Vagina (tissue), 2 donors: Measurements from ENCODE around the gene CRTC3. TPM values are rescaled to one million over a fixed set of nuclear protein-coding genes. Genes with fewer than 3 reads are reported as not detected.

Experiments used
- DNase-seq, 2 donors: peaks; one replicate each; pipeline ENCODE4 v3.0.0-alpha.2; 2017; ENCODE audit errors: extremely low spot score in 2 of 2
- H3K27ac ChIP-seq: fragments of 200-600 bp; sonication (generic); one replicate; pipeline ENCODE4 v1.5.1; 2019
- H3K27me3 ChIP-seq: fragments of 200-600 bp; sonication (generic); one replicate; pipeline ENCODE4 v1.5.1; 2019
- H3K36me3 ChIP-seq, 2 donors: fragments of 200-600 bp; sonication (generic); one replicate each; pipeline ENCODE4 v1.5.1; 2017 to 2019
- H3K4me1 ChIP-seq: fragments of 200-600 bp; sonication (generic); one replicate; pipeline ENCODE4 v1.5.1; 2019
- H3K4me3 ChIP-seq, 2 donors: fragments of 200-600 bp; sonication (generic); 1 replicate in 1 of 2; 2 replicates in 1 of 2; pipeline ENCODE4 v1.5.1; 2016 to 2019
- H3K9me3 ChIP-seq: fragments of 200-600 bp; sonication (generic); one replicate; pipeline ENCODE4 v1.5.1; 2019
- POLR2A ChIP-seq, 2 donors: fragments of 450-650 bp; IDR thresholded peaks; one replicate each; pipeline ENCODE4 v1.6.1; 2017; ENCODE audit warnings: antibody characterized with exemption in 2 of 2, mild to moderate bottlenecking in 2 of 2, moderate library complexity in 2 of 2
- POLR2AphosphoS5 ChIP-seq, 2 donors: sonication (generic); formaldehyde crosslinking; IDR thresholded peaks; one replicate each; pipeline ENCODE4 v1.9.0; 2017; ENCODE audit warnings: antibody characterized with exemption in 2 of 2, mild to moderate bottlenecking in 2 of 2, low read depth in 1 of 2; ENCODE audit not compliant: insufficient read depth in 1 of 2
- intact Hi-C: fragments of 100-400 bp; cut with DNase I; formaldehyde crosslinking; loops from one replicate; pipeline ENCODE4 v1.15.1; 2023
- total RNA-seq: library from RNA; depleted of rRNA; stranded (reverse); fragments of >200 nt; gene quantifications from one replicate; pipeline ENCODE4 v1.2.3, GENCODE V29; 2016
- TF ChIP-seq, protein P1 (sequence below), 3 experiments: fragments of 450-650 bp in 2 of 3; fragments of 200-600 bp in 1 of 3; sonication (generic) in 1 of 3; IDR thresholded peaks; one replicate each; pipeline ENCODE4 v1.5.1; 2017 to 2019; ENCODE audit warnings: antibody characterized with exemption in 3 of 3, mild to moderate bottlenecking in 2 of 3, moderate library complexity in 2 of 3

CRTC3 gene
- total RNA-seq, 1 donor from 2014 or later = 43.5 TPM

DNA sequence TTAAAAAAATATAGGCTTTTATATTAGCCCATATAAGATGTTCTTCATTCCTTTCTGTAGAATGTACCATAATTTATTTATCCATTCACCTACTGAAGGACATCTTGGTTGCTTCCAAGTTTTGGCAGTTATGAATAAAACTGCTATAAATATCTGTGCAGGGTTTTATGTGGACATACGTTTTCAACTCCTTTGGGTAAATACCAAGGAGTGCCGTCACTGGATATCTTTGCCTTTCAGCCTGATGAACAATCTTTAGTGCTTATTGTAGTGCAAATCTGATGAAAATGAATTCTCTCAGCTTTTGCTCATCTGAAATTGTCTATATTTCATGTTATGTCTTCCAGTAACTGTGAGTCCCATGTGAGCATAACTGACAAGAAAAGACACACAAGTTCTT is 160.9 kb downstream of the CRTC3 start:
- TF ChIP-seq POLR2AphosphoS5 (IDR thresholded peaks at IDR 0.05; ENCODE audit: insufficient read depth in 1 of 2, low read depth in 1 of 2) (no peak), POLR2A (IDR thresholded peaks at IDR 0.05) (no peak)
- TF ChIP-seq, protein P1, sequence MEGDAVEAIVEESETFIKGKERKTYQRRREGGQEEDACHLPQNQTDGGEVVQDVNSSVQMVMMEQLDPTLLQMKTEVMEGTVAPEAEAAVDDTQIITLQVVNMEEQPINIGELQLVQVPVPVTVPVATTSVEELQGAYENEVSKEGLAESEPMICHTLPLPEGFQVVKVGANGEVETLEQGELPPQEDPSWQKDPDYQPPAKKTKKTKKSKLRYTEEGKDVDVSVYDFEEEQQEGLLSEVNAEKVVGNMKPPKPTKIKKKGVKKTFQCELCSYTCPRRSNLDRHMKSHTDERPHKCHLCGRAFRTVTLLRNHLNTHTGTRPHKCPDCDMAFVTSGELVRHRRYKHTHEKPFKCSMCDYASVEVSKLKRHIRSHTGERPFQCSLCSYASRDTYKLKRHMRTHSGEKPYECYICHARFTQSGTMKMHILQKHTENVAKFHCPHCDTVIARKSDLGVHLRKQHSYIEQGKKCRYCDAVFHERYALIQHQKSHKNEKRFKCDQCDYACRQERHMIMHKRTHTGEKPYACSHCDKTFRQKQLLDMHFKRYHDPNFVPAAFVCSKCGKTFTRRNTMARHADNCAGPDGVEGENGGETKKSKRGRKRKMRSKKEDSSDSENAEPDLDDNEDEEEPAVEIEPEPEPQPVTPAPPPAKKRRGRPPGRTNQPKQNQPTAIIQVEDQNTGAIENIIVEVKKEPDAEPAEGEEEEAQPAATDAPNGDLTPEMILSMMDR (IDR thresholded peaks at IDR 0.05) = no peak
- no peaks in the 10 kb centered on the region for H3K36me3 ChIP-seq
- H3K9me3 ChIP-seq = no peaks in the 10 kb centered on the region
- intact Hi-C loops = loop anchor here (5.0 kb wide), 1 partner anchor 43 kb away; no protein-coding TSS in a partner anchor
- H3K27ac ChIP-seq = no peak overlapping the region
- no peaks in the 10 kb centered on the region for H3K4me1 ChIP-seq
- H3K4me3 ChIP-seq = no peak overlapping the region
- DNase-seq = no peak
- H3K27me3 ChIP-seq = no peaks in the 10 kb centered on the region

DNA sequence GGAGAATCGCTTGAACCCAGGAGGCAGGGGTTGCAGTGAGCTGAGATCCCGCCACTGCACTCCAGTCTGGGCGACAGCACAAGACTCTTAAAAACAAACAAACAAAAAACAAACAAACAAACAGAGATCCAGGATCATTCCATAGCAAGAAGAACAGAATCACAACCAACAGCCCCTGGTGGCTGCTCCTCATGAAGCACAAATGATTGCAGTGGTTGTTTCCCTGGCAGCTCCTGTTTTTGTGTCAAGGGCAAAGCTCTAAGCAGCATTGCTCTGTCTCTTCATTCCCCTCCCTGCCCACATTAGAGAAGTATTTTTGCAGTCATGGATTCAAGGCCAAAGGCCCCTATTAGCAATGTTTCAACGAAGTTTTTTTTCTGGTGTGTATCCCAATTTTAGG is 161.6 kb downstream of the CRTC3 start:
- no peaks in the 10 kb centered on the region for H3K9me3 ChIP-seq
- H3K27ac ChIP-seq = no peak overlapping the region
- intact Hi-C loops = loop anchor here (5.0 kb wide), 1 partner anchor 44 kb away; no protein-coding TSS in a partner anchor
- no peak overlapping the region for H3K4me3 ChIP-seq
- DNase-seq = no peak
- TF ChIP-seq POLR2AphosphoS5 (IDR thresholded peaks at IDR 0.05; ENCODE audit: insufficient read depth in 1 of 2, low read depth in 1 of 2) (no peak), POLR2A (IDR thresholded peaks at IDR 0.05) (no peak)
- TF ChIP-seq, protein P1 (IDR thresholded peaks at IDR 0.05) = no peak
- no peaks in the 10 kb centered on the region for H3K36me3 ChIP-seq
- H3K4me1 ChIP-seq = no peaks in the 10 kb centered on the region
- H3K27me3 ChIP-seq = no peaks in the 10 kb centered on the region

DNA sequence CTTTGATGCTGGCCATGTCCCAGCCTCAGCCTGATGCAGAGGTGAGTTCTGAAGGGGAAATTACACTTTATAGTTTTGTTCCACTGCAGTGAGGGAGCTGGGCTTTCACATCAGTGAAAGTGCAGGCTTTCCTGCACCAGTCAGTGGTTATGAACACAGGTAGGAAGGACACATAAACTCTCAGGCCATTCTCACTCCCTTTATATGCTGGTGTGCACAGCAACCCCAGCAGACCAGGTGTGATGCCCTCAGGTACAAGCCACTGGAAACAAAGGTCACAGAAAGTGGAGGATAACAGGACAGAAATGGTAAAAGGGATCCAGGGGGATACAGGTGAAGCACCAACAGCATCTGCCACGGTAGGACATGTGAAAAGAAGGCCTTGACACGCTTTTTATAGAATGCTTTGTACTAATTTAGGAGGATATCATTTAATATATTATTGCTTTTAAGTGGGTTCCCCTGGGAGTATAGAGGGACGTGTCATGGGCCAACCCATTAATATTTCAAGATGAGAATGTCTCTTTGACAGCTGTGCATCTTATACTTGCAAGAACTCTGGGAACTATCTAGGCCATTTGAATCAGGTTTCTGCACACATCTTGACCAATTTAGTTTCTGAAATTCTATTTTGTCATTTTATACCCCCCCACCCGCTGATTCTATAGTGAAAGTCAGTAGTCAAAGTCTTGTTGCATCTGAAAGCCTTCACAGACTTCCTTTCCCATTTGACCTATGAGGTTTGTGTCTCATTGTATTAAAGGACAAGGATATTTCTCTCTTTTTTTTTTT is 162.5 kb downstream of the CRTC3 start:
- no peak overlapping the region for H3K4me3 ChIP-seq
- H3K27me3 ChIP-seq = no peaks in the 10 kb centered on the region
- TF ChIP-seq POLR2A (IDR thresholded peaks at IDR 0.05) = no peak
- TF ChIP-seq, protein P1 (IDR thresholded peaks at IDR 0.05) = no peak
- no peak for TF ChIP-seq POLR2AphosphoS5 (IDR thresholded peaks at IDR 0.05; ENCODE audit: insufficient read depth in 1 of 2, low read depth in 1 of 2)
- H3K9me3 ChIP-seq = no peaks in the 10 kb centered on the region
- intact Hi-C loops = loop anchor here (5.0 kb wide), 1 partner anchor 45 kb away; no protein-coding TSS in a partner anchor
- no peak for DNase-seq
- H3K4me1 ChIP-seq = no peaks in the 10 kb centered on the region
- no peaks in the 10 kb centered on the region for H3K36me3 ChIP-seq
- no peak overlapping the region for H3K27ac ChIP-seq

Other genes with a start within 250 kb of the CRTC3 start
- gene ZNF774, start 177.6 kb upstream of the CRTC3 start, total RNA-seq = 8.3 TPM
- gene IQGAP1, start 141.7 kb upstream of the CRTC3 start, total RNA-seq = 261 TPM
- 1.7 TPM for gene BLM, start 187.4 kb downstream of the CRTC3 start, total RNA-seq